GM12872 (cell line): ENCODE measurements around the gene FBXL12.

Source experiments
- CTCF ChIP-seq: IDR thresholded peaks from 3 replicates; pipeline ENCODE4 v1.5.1; 2011; ENCODE audit warnings: low read depth, mild to moderate bottlenecking, low read length, moderate library complexity; ENCODE audit not compliant: insufficient read depth

The FBXL12 gene

GRCh38 chr19:9818175-9818733 is 625 bp downstream of the FBXL12 start:
- no peak for TF ChIP-seq CTCF

GRCh38 chr19:9811139-9811538 is 7.7 kb downstream of the FBXL12 start:
- no peak for TF ChIP-seq CTCF

GRCh38 chr19:9808855-9809824 is 9.7 kb downstream of the FBXL12 start:
- no peak for TF ChIP-seq CTCF

GRCh38 chr19:9806803-9807202 is 12.1 kb downstream of the FBXL12 start:
- no peak for TF ChIP-seq CTCF

- no peak for TF ChIP-seq CTCF
These were observed 16.9 kb downstream of the FBXL12 start for GRCh38 chr19:9801976-9802375.

GRCh38 chr19:9799162-9799561 is 19.7 kb downstream of the FBXL12 start:
- no peak for TF ChIP-seq CTCF

GRCh38 chr19:9797871-9798270 is 21.0 kb downstream of the FBXL12 start:
- no peak for TF ChIP-seq CTCF
